ENCODE data around the gene PRSS27.

DNA sequence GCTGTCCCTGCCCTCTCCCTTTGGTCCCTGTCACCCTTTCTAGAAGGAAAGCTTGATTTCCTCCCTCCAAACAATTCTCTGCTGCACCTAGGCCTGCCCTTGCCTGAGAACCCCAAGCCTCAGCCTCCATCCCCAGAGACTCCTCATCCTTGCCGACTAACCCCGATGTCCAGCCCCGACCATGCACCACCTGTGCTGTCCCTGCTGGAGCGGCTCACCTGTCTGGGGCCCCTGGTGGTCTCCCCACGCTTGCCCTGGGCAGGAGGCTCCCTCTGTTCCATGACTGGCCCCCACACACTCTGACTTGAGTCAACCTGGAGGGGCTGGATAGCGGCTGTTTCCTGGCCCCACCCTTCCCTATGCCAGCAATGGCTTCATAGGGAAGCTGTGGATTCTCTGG lies 20.5 kb upstream of the PRSS27 start:
- TF ChIP-seq POLR2A (IDR thresholded peaks at IDR 0.05; ENCODE audit: low read length): no peak
- TF ChIP-seq GATA1 (IDR thresholded peaks at IDR 0.05; ENCODE audit: low read depth, low read length): no peak
